ENCODE measurements around the gene MKX.

The MKX gene

GRCh38 chr10:27625452-27626211, 120.0 kb downstream of the MKX start:
- no peaks in the 10 kb centered on the region for H3K9me3 ChIP-seq (ENCODE audit: low read length)
- H2AFZ ChIP-seq (ENCODE audit: low read depth, low read length) = peak overlapping the region; percentile 13
- peaks cover 28% of the 10 kb centered on the region for H3K4me1 ChIP-seq (ENCODE audit: insufficient read depth, low read length)
- H3K27me3 ChIP-seq (ENCODE audit: insufficient read depth, low read length) = no peaks in the 10 kb centered on the region
- no peak overlapping the region for H3K4me3 ChIP-seq (ENCODE audit: low read length)
- H3K36me3 ChIP-seq (ENCODE audit: insufficient read depth, low read length) = no peaks in the 10 kb centered on the region

DNA sequence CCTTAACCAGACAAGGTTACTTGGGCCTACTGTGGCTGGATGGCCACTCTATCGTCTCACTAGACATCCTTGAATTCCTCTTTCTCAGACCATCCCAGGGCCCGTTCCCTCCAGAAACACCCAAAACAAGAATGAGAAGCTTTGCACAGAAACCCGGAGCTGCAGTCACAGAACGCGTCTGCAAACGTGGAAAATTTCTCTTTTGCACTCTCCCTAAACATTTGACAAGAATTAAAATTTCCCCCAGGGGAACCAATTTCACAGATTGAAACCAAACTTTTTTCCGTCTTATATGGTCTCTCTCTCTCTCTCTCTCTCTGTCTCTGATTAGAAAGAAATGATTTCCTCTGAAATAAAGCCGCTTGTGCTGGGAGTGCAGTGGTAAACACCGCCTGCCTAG, 120.7 kb downstream of the MKX start:
- H3K27me3 ChIP-seq (ENCODE audit: insufficient read depth, low read length) = no peaks in the 10 kb centered on the region
- no peaks in the 10 kb centered on the region for H3K9me3 ChIP-seq (ENCODE audit: low read length)
- peaks cover 31% of the 10 kb centered on the region for H3K4me1 ChIP-seq (ENCODE audit: insufficient read depth, low read length)
- H3K4me3 ChIP-seq (ENCODE audit: low read length) = no peak overlapping the region
- H2AFZ ChIP-seq (ENCODE audit: low read depth, low read length) = peak overlapping the region; percentile 13
- no peaks in the 10 kb centered on the region for H3K36me3 ChIP-seq (ENCODE audit: insufficient read depth, low read length)
